Measurements from ENCODE around the gene L3MBTL2. TPM values are rescaled to one million over a fixed set of nuclear protein-coding genes. Genes with fewer than 3 reads are reported as not detected.
A peak's percentile ranks its signal among the peaks of the same experiment; 100 is the strongest.
"Not testable (repeated sequence)": the region's sequence is repeated elsewhere in the genome, so short reads cannot be mapped to it uniquely, and the experiment has no call there.

L3MBTL2 gene
- total RNA-seq, 2 donors from 2014 or later, result 24.3 to 26.5 TPM

DNA sequence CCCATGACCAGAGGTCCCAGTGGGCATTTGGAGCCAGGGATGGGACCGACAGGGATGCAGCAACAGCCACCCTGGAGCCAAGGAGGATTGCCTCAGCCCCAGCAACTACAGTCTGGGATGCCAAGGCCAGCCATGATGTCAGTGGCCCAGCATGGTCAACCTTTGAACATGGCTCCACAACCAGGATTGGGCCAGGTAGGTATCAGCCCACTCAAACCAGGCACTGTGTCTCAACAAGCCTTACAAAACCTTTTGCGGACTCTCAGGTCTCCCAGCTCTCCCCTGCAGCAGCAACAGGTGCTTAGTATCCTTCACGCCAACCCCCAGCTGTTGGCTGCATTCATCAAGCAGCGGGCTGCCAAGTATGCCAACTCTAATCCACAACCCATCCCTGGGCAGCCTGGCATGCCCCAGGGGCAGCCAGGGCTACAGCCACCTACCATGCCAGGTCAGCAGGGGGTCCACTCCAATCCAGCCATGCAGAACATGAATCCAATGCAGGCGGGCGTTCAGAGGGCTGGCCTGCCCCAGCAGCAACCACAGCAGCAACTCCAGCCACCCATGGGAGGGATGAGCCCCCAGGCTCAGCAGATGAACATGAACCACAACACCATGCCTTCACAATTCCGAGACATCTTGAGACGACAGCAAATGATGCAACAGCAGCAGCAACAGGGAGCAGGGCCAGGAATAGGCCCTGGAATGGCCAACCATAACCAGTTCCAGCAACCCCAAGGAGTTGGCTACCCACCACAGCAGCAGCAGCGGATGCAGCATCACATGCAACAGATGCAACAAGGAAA lies 27.3 kb upstream of the L3MBTL2 start:
- Mint-ChIP-seq H3K4me3 (no peak overlapping the region), H3K4me1 (no peaks in the 10 kb centered on the region), H3K9me3 (no peaks in the 10 kb centered on the region), H3K36me3 (ENCODE audit: low read depth) (peaks cover 73% of the 10 kb centered on the region), H3K27ac (peak overlapping the region; percentile 64), H3K27me3 (ENCODE audit: insufficient read depth) (no peaks in the 10 kb centered on the region)
- H3K9me3 ChIP-seq (ENCODE audit: control insufficient read depth, low read length), result no peaks in the 10 kb centered on the region
- TF ChIP-seq, protein P1, sequence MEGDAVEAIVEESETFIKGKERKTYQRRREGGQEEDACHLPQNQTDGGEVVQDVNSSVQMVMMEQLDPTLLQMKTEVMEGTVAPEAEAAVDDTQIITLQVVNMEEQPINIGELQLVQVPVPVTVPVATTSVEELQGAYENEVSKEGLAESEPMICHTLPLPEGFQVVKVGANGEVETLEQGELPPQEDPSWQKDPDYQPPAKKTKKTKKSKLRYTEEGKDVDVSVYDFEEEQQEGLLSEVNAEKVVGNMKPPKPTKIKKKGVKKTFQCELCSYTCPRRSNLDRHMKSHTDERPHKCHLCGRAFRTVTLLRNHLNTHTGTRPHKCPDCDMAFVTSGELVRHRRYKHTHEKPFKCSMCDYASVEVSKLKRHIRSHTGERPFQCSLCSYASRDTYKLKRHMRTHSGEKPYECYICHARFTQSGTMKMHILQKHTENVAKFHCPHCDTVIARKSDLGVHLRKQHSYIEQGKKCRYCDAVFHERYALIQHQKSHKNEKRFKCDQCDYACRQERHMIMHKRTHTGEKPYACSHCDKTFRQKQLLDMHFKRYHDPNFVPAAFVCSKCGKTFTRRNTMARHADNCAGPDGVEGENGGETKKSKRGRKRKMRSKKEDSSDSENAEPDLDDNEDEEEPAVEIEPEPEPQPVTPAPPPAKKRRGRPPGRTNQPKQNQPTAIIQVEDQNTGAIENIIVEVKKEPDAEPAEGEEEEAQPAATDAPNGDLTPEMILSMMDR (conservative IDR thresholded peaks at IDR 0.05), result no peak
- no peaks in the 10 kb centered on the region for H3K4me1 ChIP-seq (ENCODE audit: control insufficient read depth, insufficient read depth, low read length)
- no peak overlapping the region for H3K27ac ChIP-seq (ENCODE audit: low read depth, low read length)
- no peak overlapping the region for H3K9ac ChIP-seq (ENCODE audit: extremely low read depth, low read length, poor library complexity, severe bottlenecking)
- WGBS, 2 experiments (ENCODE audit: insufficient coverage in 1 of 2, insufficient read length in 1 of 2), result 96 to 100% methylated on average over 6 to 9 of the region's 9 CpGs
- DNase-seq, result no peak
- H3K4me3 ChIP-seq (ENCODE audit: low read length), result no peak overlapping the region
- peaks cover 78% of the 10 kb centered on the region for H3K36me3 ChIP-seq (ENCODE audit: control insufficient read depth, insufficient read depth, low read length)
- no peaks in the 10 kb centered on the region for H3K27me3 ChIP-seq (ENCODE audit: control insufficient read depth, insufficient read depth, low read length, poor library complexity, severe bottlenecking)

DNA sequence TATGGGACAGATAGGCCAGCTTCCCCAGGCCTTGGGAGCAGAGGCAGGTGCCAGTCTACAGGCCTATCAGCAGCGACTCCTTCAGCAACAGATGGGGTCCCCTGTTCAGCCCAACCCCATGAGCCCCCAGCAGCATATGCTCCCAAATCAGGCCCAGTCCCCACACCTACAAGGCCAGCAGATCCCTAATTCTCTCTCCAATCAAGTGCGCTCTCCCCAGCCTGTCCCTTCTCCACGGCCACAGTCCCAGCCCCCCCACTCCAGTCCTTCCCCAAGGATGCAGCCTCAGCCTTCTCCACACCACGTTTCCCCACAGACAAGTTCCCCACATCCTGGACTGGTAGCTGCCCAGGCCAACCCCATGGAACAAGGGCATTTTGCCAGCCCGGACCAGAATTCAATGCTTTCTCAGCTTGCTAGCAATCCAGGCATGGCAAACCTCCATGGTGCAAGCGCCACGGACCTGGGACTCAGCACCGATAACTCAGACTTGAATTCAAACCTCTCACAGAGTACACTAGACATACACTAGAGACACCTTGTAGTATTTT lies 26.6 kb upstream of the L3MBTL2 start:
- Mint-ChIP-seq H3K9me3 (no peaks in the 10 kb centered on the region), H3K4me3 (no peak overlapping the region), H3K27ac (peak overlapping the region; percentile 58), H3K27me3 (ENCODE audit: insufficient read depth) (no peaks in the 10 kb centered on the region), H3K4me1 (no peaks in the 10 kb centered on the region), H3K36me3 (ENCODE audit: low read depth) (peaks cover 66% of the 10 kb centered on the region)
- DNase-seq, result no peak
- Histone ChIP-seq H3K4me3 (ENCODE audit: low read length) (no peak overlapping the region), H3K9ac (ENCODE audit: extremely low read depth, low read length, poor library complexity, severe bottlenecking) (no peak overlapping the region), H3K27me3 (ENCODE audit: control insufficient read depth, insufficient read depth, low read length, poor library complexity, severe bottlenecking) (no peaks in the 10 kb centered on the region), H3K36me3 (ENCODE audit: control insufficient read depth, insufficient read depth, low read length) (peaks cover 72% of the 10 kb centered on the region), H3K9me3 (ENCODE audit: control insufficient read depth, low read length) (no peaks in the 10 kb centered on the region), H3K27ac (ENCODE audit: low read depth, low read length) (no peak overlapping the region), H3K4me1 (ENCODE audit: control insufficient read depth, insufficient read depth, low read length) (no peaks in the 10 kb centered on the region)
- TF ChIP-seq, protein P1 (conservative IDR thresholded peaks at IDR 0.05), result no peak
- 96 to 97% methylated on average over 4 to 8 of the region's 8 CpGs for WGBS, 2 experiments (ENCODE audit: insufficient coverage in 1 of 2, insufficient read length in 1 of 2)

DNA sequence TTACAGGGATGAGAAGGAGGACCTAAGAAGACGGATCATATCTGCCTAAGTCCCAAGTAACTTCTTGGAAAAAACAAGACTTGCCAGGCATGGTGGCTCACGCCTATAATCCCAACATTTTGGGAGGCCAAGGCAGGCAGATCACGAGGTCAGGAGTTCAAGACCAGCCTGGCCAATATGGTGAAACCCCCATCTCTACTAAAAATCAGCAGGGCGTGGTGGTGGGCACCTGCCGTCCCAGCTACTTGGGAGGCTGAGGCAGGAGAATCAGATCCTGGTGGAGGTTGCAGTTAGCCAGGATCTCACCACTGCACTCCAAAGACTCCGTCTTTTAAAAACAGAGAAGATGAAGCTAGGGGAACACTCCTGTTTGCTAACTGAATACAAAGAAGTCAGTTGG lies 24.8 kb upstream of the L3MBTL2 start:
- not testable (repeated sequence) for H3K27me3 Mint-ChIP-seq (ENCODE audit: insufficient read depth); H3K4me3 ChIP-seq (ENCODE audit: low read length); H3K27ac Mint-ChIP-seq; H3K27me3 ChIP-seq (ENCODE audit: control insufficient read depth, insufficient read depth, low read length, poor library complexity, severe bottlenecking); H3K4me1 ChIP-seq (ENCODE audit: control insufficient read depth, insufficient read depth, low read length); H3K9ac ChIP-seq (ENCODE audit: extremely low read depth, low read length, poor library complexity, severe bottlenecking); H3K4me3 Mint-ChIP-seq; H3K9me3 ChIP-seq (ENCODE audit: control insufficient read depth, low read length); H3K9me3 Mint-ChIP-seq; H3K4me1 Mint-ChIP-seq; H3K27ac ChIP-seq (ENCODE audit: low read depth, low read length); DNase-seq
- WGBS, 2 experiments (ENCODE audit: insufficient coverage in 1 of 2, insufficient read length in 1 of 2), result 93 to 94% methylated on average over 5 to 6 of the region's 6 CpGs
- H3K36me3 ChIP-seq (ENCODE audit: control insufficient read depth, insufficient read depth, low read length), result peaks cover 53% of the 10 kb centered on the region
- H3K36me3 Mint-ChIP-seq (ENCODE audit: low read depth), result peaks cover 50% of the 10 kb centered on the region

Measured in endodermal cell (in vitro differentiated cells).